D341Med (cell line): ENCODE results near the gene ARR3.
"Not testable (repeated sequence)": the region's sequence is repeated elsewhere in the genome, so short reads cannot be mapped to it uniquely, and the experiment has no call there.

Experiments used
- DNase-seq: peaks from one replicate; pipeline ENCODE4 v3.0.0; 2012; ENCODE audit warnings: low spot score

ARR3 gene

GRCh38 chrX:70268034-70268433 lies at the start of gene ARR3:
TSS of gene ARR3 (plus strand) at chrX:70268334. CDS start at chrX:70269386, 1,052 bp downstream.
- peak; percentile 49 for DNase-seq

GRCh38 chrX:70219938-70220764 lies 48.0 kb upstream of the ARR3 start:
- DNase-seq, result no peak

GRCh38 chrX:70226048-70226447 lies 42.1 kb upstream of the ARR3 start:
- no peak for DNase-seq

- no peak for DNase-seq
Observed at GRCh38 chrX:70226687-70227086, 41.4 kb upstream of the ARR3 start.

GRCh38 chrX:70231666-70232065 lies 36.5 kb upstream of the ARR3 start:
- DNase-seq, result no peak

GRCh38 chrX:70234355-70234754 lies 33.8 kb upstream of the ARR3 start, which contains the start of gene AWAT1:
TSS of gene AWAT1 (plus strand) at chrX:70234655. CDS start at chrX:70234696, 41 bp downstream.
- no peak for DNase-seq

GRCh38 chrX:70240751-70241150 lies 27.4 kb upstream of the ARR3 start:
- DNase-seq, result no peak

GRCh38 chrX:70241501-70241900 lies 26.6 kb upstream of the ARR3 start:
- no peak for DNase-seq

GRCh38 chrX:70243601-70244000 lies 24.5 kb upstream of the ARR3 start:
- not testable (repeated sequence) for DNase-seq

- DNase-seq, result no peak
Observed at GRCh38 chrX:70244881-70245280, 23.3 kb upstream of the ARR3 start.

- no peak for DNase-seq
Observed at GRCh38 chrX:70247252-70247651, 20.9 kb upstream of the ARR3 start.

- DNase-seq, result no peak
Observed at GRCh38 chrX:70252491-70252890, 15.6 kb upstream of the ARR3 start.

GRCh38 chrX:70253377-70254062 lies 14.6 kb upstream of the ARR3 start:
- DNase-seq, result no peak

GRCh38 chrX:70254063-70254400 lies 14.1 kb upstream of the ARR3 start:
- DNase-seq, result no peak

GRCh38 chrX:70254909-70255308 lies 13.2 kb upstream of the ARR3 start:
- no peak for DNase-seq

- DNase-seq, result no peak
Observed at GRCh38 chrX:70255452-70255851, 12.7 kb upstream of the ARR3 start.

- no peak for DNase-seq
Observed at GRCh38 chrX:70257423-70258288, 10.5 kb upstream of the ARR3 start.

GRCh38 chrX:70260104-70260503 lies 8.0 kb upstream of the ARR3 start, which contains the start of gene P2RY4:
TSS of gene P2RY4 (minus strand) at chrX:70260204. CDS start at chrX:70259624, 580 bp downstream.
- DNase-seq, result no peak

GRCh38 chrX:70262952-70263567 lies 5.1 kb upstream of the ARR3 start:
- peak; percentile 65 for DNase-seq

- DNase-seq, result no peak
Observed at GRCh38 chrX:70264784-70265183, 3.4 kb upstream of the ARR3 start.

- not testable (repeated sequence) for DNase-seq
Observed at GRCh38 chrX:70274029-70274428, 5.9 kb downstream of the ARR3 start.

GRCh38 chrX:70279081-70279480 lies 10.9 kb downstream of the ARR3 start:
- DNase-seq, result no peak
